Measurements from ENCODE around the gene NOL8. TPM values are rescaled to one million over a fixed set of nuclear protein-coding genes. Genes with fewer than 3 reads are reported as not detected.

The NOL8 gene
- total RNA-seq, 5 donors from 2014 or later (not counting 1 experiment from before 2014, with no cell fraction given): 51.4 to 83.2 (median 73.9) TPM

GRCh38 chr9:92350740-92351133 lies 25.6 kb upstream of the NOL8 start:
- no peak for ATAC-seq (replicated peaks in 1 of 4)
- Mint-ChIP-seq H3K4me3 (no peak overlapping the region), H3K27me3 (no peaks in the 10 kb centered on the region), H3K27ac (no peak overlapping the region), H3K4me1 (peaks cover 0 to 3% (median 0%) of the 10 kb centered on the region in 3 donors), H3K36me3 (peaks cover 14% of the 10 kb centered on the region), H3K9me3 (peaks cover 0 to 10% (median 7%) of the 10 kb centered on the region in 3 donors)
- no peaks in the 10 kb centered on the region for H3K36me3 ChIP-seq (ENCODE audit: control insufficient read depth in 2 of 2, extremely low read depth in 1 of 2, insufficient read depth in 1 of 2, low read length in 1 of 2)
- H3K4me3 ChIP-seq (ENCODE audit: control insufficient read depth in 1 of 2, extremely low read depth in 1 of 2, low read length in 1 of 2): no peak overlapping the region
- POLR2A ChIA-PET: interaction anchor here in 1 of 2 donors (0.9 kb wide), 1 partner anchor 29 kb away, joined by 3 read pairs; no protein-coding TSS in a partner anchor
- DNase-seq: no peak
- H3K27ac ChIP-seq (ENCODE audit: low read length): no peak overlapping the region
- H3K4me1 ChIP-seq (ENCODE audit: control insufficient read depth in 1 of 2, extremely low read depth in 1 of 2, insufficient read depth in 2 of 2, low read length in 2 of 2): peaks cover 0 to 2% of the 10 kb centered on the region in 2 experiments
- no peaks in the 10 kb centered on the region for H3K27me3 ChIP-seq (replicated peaks in 1 of 2; ENCODE audit: control insufficient read depth in 2 of 2, extremely low read depth in 1 of 2, insufficient read depth in 2 of 2, low read length in 1 of 2)
- no peaks in the 10 kb centered on the region for H3K9me3 ChIP-seq
- CTCF ChIA-PET: no interaction called here

GRCh38 chr9:92349771-92350739 lies 24.9 kb upstream of the NOL8 start:
- no peaks in the 10 kb centered on the region for H3K36me3 ChIP-seq (ENCODE audit: control insufficient read depth in 2 of 2, extremely low read depth in 1 of 2, insufficient read depth in 1 of 2, low read length in 1 of 2)
- peaks cover 0 to 3% (median 0%) of the 10 kb centered on the region in 3 donors for H3K4me1 Mint-ChIP-seq
- no CpG with 5 or more reads among the region's 7 CpGs for WGBS (ENCODE audit: insufficient coverage)
- H3K27ac ChIP-seq (ENCODE audit: low read length): no peak overlapping the region
- CTCF ChIA-PET: no interaction called here
- no peaks in the 10 kb centered on the region for H3K27me3 ChIP-seq (replicated peaks in 1 of 2; ENCODE audit: control insufficient read depth in 2 of 2, extremely low read depth in 1 of 2, insufficient read depth in 2 of 2, low read length in 1 of 2)
- H3K9me3 Mint-ChIP-seq: peaks cover 0 to 6% (median 4%) of the 10 kb centered on the region in 3 donors
- no peaks in the 10 kb centered on the region for H3K9me3 ChIP-seq
- no peak for DNase-seq
- no peaks in the 10 kb centered on the region for H3K27me3 Mint-ChIP-seq
- no peak for ATAC-seq (replicated peaks in 1 of 4)
- H3K4me1 ChIP-seq (ENCODE audit: control insufficient read depth in 1 of 2, extremely low read depth in 1 of 2, insufficient read depth in 2 of 2, low read length in 2 of 2): peaks cover 0 to 2% of the 10 kb centered on the region in 2 experiments
- no peak overlapping the region for H3K4me3 ChIP-seq (ENCODE audit: control insufficient read depth in 1 of 2, extremely low read depth in 1 of 2, low read length in 1 of 2)
- no peak overlapping the region for H3K27ac Mint-ChIP-seq
- peaks cover 14% of the 10 kb centered on the region for H3K36me3 Mint-ChIP-seq
- POLR2A ChIA-PET: no interaction called here
- H3K4me3 Mint-ChIP-seq: no peak overlapping the region

- no peak overlapping the region for H3K27ac ChIP-seq (ENCODE audit: low read length)
- Mint-ChIP-seq H3K9me3 (peaks cover 0 to 6% (median 5%) of the 10 kb centered on the region in 3 donors), H3K4me3 (no peak overlapping the region), H3K27ac (no peak overlapping the region), H3K4me1 (peaks cover 0 to 2% (median 0%) of the 10 kb centered on the region in 3 donors), H3K27me3 (no peaks in the 10 kb centered on the region), H3K36me3 (peaks cover 10% of the 10 kb centered on the region)
- H3K36me3 ChIP-seq (ENCODE audit: control insufficient read depth in 2 of 2, extremely low read depth in 1 of 2, insufficient read depth in 1 of 2, low read length in 1 of 2): no peaks in the 10 kb centered on the region
- POLR2A ChIA-PET: no interaction called here
- ATAC-seq (replicated peaks in 1 of 4) (no peak), DNase-seq (no peak)
- no peaks in the 10 kb centered on the region for H3K4me1 ChIP-seq (ENCODE audit: control insufficient read depth in 1 of 2, extremely low read depth in 1 of 2, insufficient read depth in 2 of 2, low read length in 2 of 2)
- no peaks in the 10 kb centered on the region for H3K27me3 ChIP-seq (replicated peaks in 1 of 2; ENCODE audit: control insufficient read depth in 2 of 2, extremely low read depth in 1 of 2, insufficient read depth in 2 of 2, low read length in 1 of 2)
- H3K9me3 ChIP-seq: no peaks in the 10 kb centered on the region
- CTCF ChIA-PET: interaction anchor here in 1 of 2 donors (0.7 kb wide), 1 partner anchor 120 kb away, joined by 5 read pairs; no protein-coding TSS in a partner anchor
- no peak overlapping the region for H3K4me3 ChIP-seq (ENCODE audit: control insufficient read depth in 1 of 2, extremely low read depth in 1 of 2, low read length in 1 of 2)
These were observed 20.4 kb upstream of the NOL8 start for GRCh38 chr9:92345582-92345981.

DNA sequence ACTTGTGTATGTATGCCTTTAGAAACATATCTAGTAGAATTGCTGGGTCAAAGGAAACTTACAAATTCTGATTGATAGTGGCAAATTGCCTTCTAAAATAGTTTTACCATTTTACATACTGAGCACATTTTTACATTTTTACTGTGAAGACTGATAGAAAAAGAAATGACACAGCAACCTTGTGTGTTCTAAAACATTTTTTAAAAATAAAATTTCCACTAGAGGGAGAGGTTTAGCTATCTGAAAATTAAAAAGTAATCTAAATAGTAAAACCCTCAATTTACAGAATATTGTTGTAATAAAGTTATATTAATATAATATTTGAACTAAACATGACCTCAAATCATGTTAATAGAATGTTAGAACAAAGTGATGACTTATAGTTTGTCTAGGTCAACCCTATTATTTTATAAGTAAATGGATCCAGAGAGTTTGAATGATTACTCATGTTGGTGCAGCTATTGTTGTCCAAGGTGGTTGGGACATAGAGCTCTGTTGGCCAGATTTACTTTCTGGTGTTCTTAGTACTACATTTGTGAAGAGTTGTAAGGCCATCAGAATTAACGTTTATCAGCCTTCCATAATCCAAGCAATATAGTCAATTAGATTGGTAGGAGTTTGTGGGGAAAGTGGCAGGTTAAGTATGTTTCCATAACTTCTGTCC lies 17.8 kb upstream of the NOL8 start:
- no peak for DNase-seq
- no peak overlapping the region for H3K27ac ChIP-seq (ENCODE audit: low read length)
- H3K4me1 ChIP-seq (ENCODE audit: control insufficient read depth in 1 of 2, extremely low read depth in 1 of 2, insufficient read depth in 2 of 2, low read length in 2 of 2): no peaks in the 10 kb centered on the region
- no peak for ATAC-seq (replicated peaks in 1 of 4)
- H3K4me1 Mint-ChIP-seq: peaks cover 0 to 2% (median 0%) of the 10 kb centered on the region in 3 donors
- no peaks in the 10 kb centered on the region for H3K27me3 Mint-ChIP-seq
- CTCF ChIA-PET: interaction anchor here in 1 of 2 donors (1.1 kb wide), 1 partner anchor 97 kb away, joined by 3 read pairs; no protein-coding TSS in a partner anchor
- H3K9me3 ChIP-seq: no peaks in the 10 kb centered on the region
- peaks cover 11% of the 10 kb centered on the region for H3K36me3 Mint-ChIP-seq
- no CpG with 5 or more reads among the region's 1 CpG for WGBS (ENCODE audit: insufficient coverage)
- no peaks in the 10 kb centered on the region for H3K36me3 ChIP-seq (ENCODE audit: control insufficient read depth in 2 of 2, extremely low read depth in 1 of 2, insufficient read depth in 1 of 2, low read length in 1 of 2)
- no peak overlapping the region for H3K4me3 Mint-ChIP-seq
- POLR2A ChIA-PET: no interaction called here
- no peak overlapping the region for H3K27ac Mint-ChIP-seq
- no peaks in the 10 kb centered on the region for H3K27me3 ChIP-seq (replicated peaks in 1 of 2; ENCODE audit: control insufficient read depth in 2 of 2, extremely low read depth in 1 of 2, insufficient read depth in 2 of 2, low read length in 1 of 2)
- peaks cover 0 to 6% (median 5%) of the 10 kb centered on the region in 3 donors for H3K9me3 Mint-ChIP-seq
- no peak overlapping the region for H3K4me3 ChIP-seq (ENCODE audit: control insufficient read depth in 1 of 2, extremely low read depth in 1 of 2, low read length in 1 of 2)

- Mint-ChIP-seq H3K27ac (no peak overlapping the region), H3K36me3 (peaks cover 11% of the 10 kb centered on the region), H3K4me1 (no peaks in the 10 kb centered on the region), H3K27me3 (no peaks in the 10 kb centered on the region), H3K9me3 (peaks cover 0 to 6% (median 5%) of the 10 kb centered on the region in 3 donors), H3K4me3 (no peak overlapping the region)
- H3K9me3 ChIP-seq: no peaks in the 10 kb centered on the region
- no peaks in the 10 kb centered on the region for H3K4me1 ChIP-seq (ENCODE audit: control insufficient read depth in 1 of 2, extremely low read depth in 1 of 2, insufficient read depth in 2 of 2, low read length in 2 of 2)
- ATAC-seq (replicated peaks in 1 of 4) (no peak), DNase-seq (no peak)
- H3K27me3 ChIP-seq (replicated peaks in 1 of 2; ENCODE audit: control insufficient read depth in 2 of 2, extremely low read depth in 1 of 2, insufficient read depth in 2 of 2, low read length in 1 of 2): no peaks in the 10 kb centered on the region
- ChIA-PET POLR2A (no interaction called here), CTCF (no interaction called here)
- no peak overlapping the region for H3K4me3 ChIP-seq (ENCODE audit: control insufficient read depth in 1 of 2, extremely low read depth in 1 of 2, low read length in 1 of 2)
- WGBS (ENCODE audit: insufficient coverage): 100% methylated on average over 1 of the region's 1 CpG
- no peaks in the 10 kb centered on the region for H3K36me3 ChIP-seq (ENCODE audit: control insufficient read depth in 2 of 2, extremely low read depth in 1 of 2, insufficient read depth in 1 of 2, low read length in 1 of 2)
- no peak overlapping the region for H3K27ac ChIP-seq (ENCODE audit: low read length)
These were observed 16.4 kb upstream of the NOL8 start for GRCh38 chr9:92341578-92341977.

DNA sequence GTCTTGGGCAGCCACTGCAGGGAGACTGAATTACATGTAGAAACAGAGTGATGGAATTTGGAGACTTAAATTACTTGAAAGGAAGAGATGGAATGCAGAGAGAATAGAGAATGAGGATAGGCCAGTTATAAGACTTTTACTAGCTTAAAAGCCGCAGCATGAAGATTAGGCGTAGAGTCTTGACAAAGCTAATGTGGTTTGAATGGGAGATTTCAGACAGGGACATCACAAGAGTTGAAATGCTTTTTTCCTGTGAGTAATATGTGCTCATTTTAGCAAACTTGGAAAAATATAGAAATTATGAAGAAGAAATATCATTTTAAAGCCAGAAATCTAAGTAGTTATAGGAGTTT lies 8.1 kb upstream of the NOL8 start:
- Histone ChIP-seq H3K27me3 (replicated peaks in 1 of 2; ENCODE audit: control insufficient read depth in 2 of 2, extremely low read depth in 1 of 2, insufficient read depth in 2 of 2, low read length in 1 of 2) (no peaks in the 10 kb centered on the region), H3K27ac (ENCODE audit: low read length) (no peak overlapping the region), H3K36me3 (ENCODE audit: control insufficient read depth in 2 of 2, extremely low read depth in 1 of 2, insufficient read depth in 1 of 2, low read length in 1 of 2) (no peaks in the 10 kb centered on the region), H3K4me1 (ENCODE audit: control insufficient read depth in 1 of 2, extremely low read depth in 1 of 2, insufficient read depth in 2 of 2, low read length in 2 of 2) (no peaks in the 10 kb centered on the region), H3K4me3 (ENCODE audit: control insufficient read depth in 1 of 2, extremely low read depth in 1 of 2, low read length in 1 of 2) (no peak overlapping the region), H3K9me3 (no peaks in the 10 kb centered on the region)
- CTCF ChIA-PET: interaction anchor here in 1 of 2 donors (0.7 kb wide), 1 partner anchor 278 kb away, joined by 3 read pairs; no protein-coding TSS in a partner anchor
- ATAC-seq (replicated peaks in 1 of 4) (no peak), DNase-seq (no peak)
- POLR2A ChIA-PET: no interaction called here
- Mint-ChIP-seq H3K27ac (no peak overlapping the region), H3K27me3 (no peaks in the 10 kb centered on the region), H3K36me3 (peaks cover 8% of the 10 kb centered on the region), H3K9me3 (no peaks in the 10 kb centered on the region), H3K4me1 (no peaks in the 10 kb centered on the region), H3K4me3 (no peak overlapping the region)
- 94% methylated on average over 2 of the region's 2 CpGs for WGBS (ENCODE audit: insufficient coverage)

Data from T-cell (primary cell).